Osteoblast (primary cell): ENCODE results near the gene IGSF9B. TPM values are rescaled to one million over a fixed set of nuclear protein-coding genes. Genes with fewer than 3 reads are reported as not detected.

Experiments
- DNase-seq: peaks from one replicate; pipeline ENCODE4 v3.0.0; 2011; ENCODE audit warnings: low spot score, mixed read lengths; ENCODE audit not compliant: insufficient read length; ENCODE audit errors: missing footprints
- H2AFZ ChIP-seq: 2 replicates; pipeline ENCODE4 v1.6.0; 2011; ENCODE audit warnings: mild to moderate bottlenecking, low read length
- H3K27ac ChIP-seq: 2 replicates; pipeline ENCODE4 v1.5.1; 2011; ENCODE audit warnings: mild to moderate bottlenecking, low read depth, low read length, moderate library complexity
- H3K27me3 ChIP-seq: 2 replicates; pipeline ENCODE4 v1.6.0; 2012; ENCODE audit warnings: mild to moderate bottlenecking, control low read depth, inconsistent platforms, low read length, moderate library complexity; ENCODE audit not compliant: insufficient read depth
- H3K36me3 ChIP-seq: 2 replicates; pipeline ENCODE4 v1.5.1; 2011; ENCODE audit warnings: mild to moderate bottlenecking, low read length, control low read depth, moderate library complexity; ENCODE audit not compliant: insufficient read depth
- H3K4me1 ChIP-seq: 2 replicates; pipeline ENCODE4 v1.5.1; 2011; ENCODE audit warnings: mild to moderate bottlenecking, low read length, control low read depth, moderate library complexity; ENCODE audit not compliant: insufficient read depth
- H3K4me2 ChIP-seq: 2 replicates; pipeline ENCODE4 v1.6.0; 2011; ENCODE audit warnings: mild to moderate bottlenecking, low read length; ENCODE audit not compliant: insufficient read depth
- H3K4me3 ChIP-seq: fragments of 200-600 bp; sonication (generic); 3 replicates; pipeline ENCODE4 v1.5.1; 2012; ENCODE audit warnings: mild to moderate bottlenecking, low read length, inconsistent platforms; ENCODE audit not compliant: insufficient read depth
- H3K79me2 ChIP-seq: 2 replicates; pipeline ENCODE4 v1.6.0; 2012; ENCODE audit warnings: mild to moderate bottlenecking, low read length, control low read depth, inconsistent platforms; ENCODE audit not compliant: insufficient read depth
- H3K9me3 ChIP-seq: 2 replicates; pipeline ENCODE4 v1.5.1; 2011; ENCODE audit warnings: low read depth, low read length, control low read depth
- H4K20me1 ChIP-seq: 2 replicates; pipeline ENCODE4 v1.6.0; 2012; ENCODE audit warnings: mild to moderate bottlenecking, low read length, control low read depth; ENCODE audit not compliant: insufficient read depth
- total RNA-seq: library from RNA; depleted of rRNA; stranded (reverse); fragments of >200 nt; gene quantifications from 2 replicates; pipeline ENCODE4 v1.2.3, GENCODE V29; 2012
- TF ChIP-seq, protein P1 (sequence below): IDR thresholded peaks from 2 replicates; pipeline ENCODE4 v1.5.1; 2011; ENCODE audit warnings: mild to moderate bottlenecking, low read depth, low read length, moderate library complexity; ENCODE audit errors: extremely low read depth

IGSF9B gene
- total RNA-seq, 1 donor: 0.36 TPM

DNA sequence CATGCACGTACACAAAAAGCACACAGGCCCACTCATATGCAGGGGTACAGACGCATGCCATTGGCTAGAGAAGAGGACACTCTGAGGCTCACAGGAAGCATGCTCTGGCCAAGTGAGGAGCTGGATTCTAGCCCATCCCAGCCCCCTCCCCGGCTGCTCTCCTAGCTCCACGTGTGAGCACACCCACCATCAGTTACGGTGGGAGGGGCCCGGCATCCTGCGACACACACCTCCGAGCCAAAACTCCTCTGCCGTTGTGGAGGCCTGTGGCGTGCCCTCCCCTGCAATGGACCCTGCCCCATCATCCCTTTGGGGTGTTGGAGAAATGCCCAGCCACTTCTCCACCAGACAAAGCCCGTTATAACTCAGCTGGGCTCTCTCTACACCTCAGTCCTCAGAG lies 15.1 kb upstream of the IGSF9B start:
- Histone ChIP-seq H3K27me3 (no peaks in the 10 kb centered on the region), H3K4me2 (no peak overlapping the region)

DNA sequence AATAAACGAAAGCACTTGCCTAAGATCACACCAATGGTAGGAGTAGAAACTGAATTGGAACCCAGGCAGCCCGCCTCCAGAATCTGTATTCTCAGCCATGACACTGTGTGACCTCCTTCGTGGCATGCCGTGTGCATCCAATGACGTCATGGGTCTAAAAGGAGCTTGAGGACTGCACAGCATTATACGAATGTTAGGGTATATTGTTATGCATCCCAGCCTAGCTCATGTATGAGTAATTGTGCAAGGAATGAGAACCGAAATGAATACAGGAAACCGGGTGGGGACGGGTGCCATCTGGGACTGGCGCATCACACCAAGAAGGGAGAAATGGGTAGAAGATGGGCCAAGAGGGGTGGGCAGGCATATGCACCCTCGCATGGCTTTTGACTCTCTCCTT lies 12.3 kb upstream of the IGSF9B start:
- no peak for DNase-seq
- TF ChIP-seq, protein P1, sequence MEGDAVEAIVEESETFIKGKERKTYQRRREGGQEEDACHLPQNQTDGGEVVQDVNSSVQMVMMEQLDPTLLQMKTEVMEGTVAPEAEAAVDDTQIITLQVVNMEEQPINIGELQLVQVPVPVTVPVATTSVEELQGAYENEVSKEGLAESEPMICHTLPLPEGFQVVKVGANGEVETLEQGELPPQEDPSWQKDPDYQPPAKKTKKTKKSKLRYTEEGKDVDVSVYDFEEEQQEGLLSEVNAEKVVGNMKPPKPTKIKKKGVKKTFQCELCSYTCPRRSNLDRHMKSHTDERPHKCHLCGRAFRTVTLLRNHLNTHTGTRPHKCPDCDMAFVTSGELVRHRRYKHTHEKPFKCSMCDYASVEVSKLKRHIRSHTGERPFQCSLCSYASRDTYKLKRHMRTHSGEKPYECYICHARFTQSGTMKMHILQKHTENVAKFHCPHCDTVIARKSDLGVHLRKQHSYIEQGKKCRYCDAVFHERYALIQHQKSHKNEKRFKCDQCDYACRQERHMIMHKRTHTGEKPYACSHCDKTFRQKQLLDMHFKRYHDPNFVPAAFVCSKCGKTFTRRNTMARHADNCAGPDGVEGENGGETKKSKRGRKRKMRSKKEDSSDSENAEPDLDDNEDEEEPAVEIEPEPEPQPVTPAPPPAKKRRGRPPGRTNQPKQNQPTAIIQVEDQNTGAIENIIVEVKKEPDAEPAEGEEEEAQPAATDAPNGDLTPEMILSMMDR: no peak

More for the DNA sequence above, 15.1 kb upstream of the IGSF9B start:
- Histone ChIP-seq H2AFZ (no peak overlapping the region), H3K36me3 (no peaks in the 10 kb centered on the region), H3K79me2 (no peaks in the 10 kb centered on the region), H3K9me3 (no peaks in the 10 kb centered on the region), H3K27ac (no peak overlapping the region), H3K4me1 (no peaks in the 10 kb centered on the region), H3K4me3 (no peak overlapping the region), H4K20me1 (no peaks in the 10 kb centered on the region)
- TF ChIP-seq, protein P1: no peak
- DNase-seq: no peak

DNA sequence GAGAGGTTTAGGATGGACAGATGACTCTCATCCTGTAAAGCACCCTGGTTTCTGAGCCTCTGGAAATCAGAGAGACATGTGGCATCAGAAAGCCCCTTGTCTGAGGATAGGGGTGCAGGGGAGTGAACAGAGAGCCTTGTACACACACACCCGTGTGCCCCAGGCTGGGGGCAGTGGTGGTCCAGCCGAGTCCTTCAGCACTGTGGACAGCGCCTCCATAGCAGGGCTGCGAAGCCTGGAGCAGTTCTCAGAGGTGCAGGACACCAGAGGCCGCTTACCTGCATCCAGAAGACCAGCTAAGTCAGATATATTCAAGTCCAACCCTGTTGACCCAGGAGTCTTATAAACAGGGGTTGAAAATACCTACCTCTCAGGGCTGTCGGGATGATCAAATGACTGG lies 11.5 kb upstream of the IGSF9B start:
- H3K27me3 ChIP-seq: no peaks in the 10 kb centered on the region
- H3K36me3 ChIP-seq: no peaks in the 10 kb centered on the region
- no peaks in the 10 kb centered on the region for H3K4me1 ChIP-seq

More for the DNA sequence above, 12.3 kb upstream of the IGSF9B start:
- Histone ChIP-seq H3K4me2 (no peak overlapping the region), H3K9me3 (no peaks in the 10 kb centered on the region), H3K27ac (no peak overlapping the region), H2AFZ (no peak overlapping the region), H3K27me3 (no peaks in the 10 kb centered on the region), H3K36me3 (no peaks in the 10 kb centered on the region), H3K4me3 (no peak overlapping the region), H3K4me1 (no peaks in the 10 kb centered on the region), H4K20me1 (no peaks in the 10 kb centered on the region), H3K79me2 (no peaks in the 10 kb centered on the region)

DNA sequence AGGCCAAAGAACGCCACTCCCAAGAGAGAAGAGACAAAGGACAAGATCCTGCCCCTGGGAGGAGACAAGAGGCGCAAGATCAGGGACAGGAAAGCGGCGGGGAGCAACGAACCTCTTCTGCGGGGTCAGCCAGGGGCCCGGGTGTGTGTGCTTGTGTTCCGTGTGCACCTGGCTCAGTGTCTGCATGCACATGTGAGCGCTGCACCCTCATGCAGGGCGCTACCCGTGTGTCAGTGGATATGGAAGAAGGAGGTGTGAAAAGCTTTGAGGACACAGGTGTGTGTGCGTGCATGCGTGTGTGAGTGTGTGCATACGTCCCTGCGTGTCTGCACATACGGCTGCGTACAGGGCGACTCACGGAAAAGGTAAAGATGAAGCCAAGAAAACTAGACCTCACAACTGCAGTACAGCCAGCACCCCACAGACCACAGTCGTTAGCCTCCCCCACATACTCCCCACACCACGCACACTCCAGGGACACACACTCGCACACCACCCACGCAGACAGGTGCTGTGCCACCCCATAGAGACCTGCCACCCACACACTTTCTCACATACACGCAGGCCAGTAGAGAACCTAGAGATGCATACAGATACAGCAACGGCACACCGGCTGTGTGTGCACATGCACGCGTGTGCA lies 11.0 kb upstream of the IGSF9B start:
- TF ChIP-seq, protein P1: no peak
- no peaks in the 10 kb centered on the region for H3K9me3 ChIP-seq
- H2AFZ ChIP-seq: no peak overlapping the region
- H3K4me3 ChIP-seq: no peak overlapping the region
- no peak overlapping the region for H3K27ac ChIP-seq
- no peaks in the 10 kb centered on the region for H3K27me3 ChIP-seq
- no peaks in the 10 kb centered on the region for H3K79me2 ChIP-seq
- no peak overlapping the region for H3K4me2 ChIP-seq
- no peaks in the 10 kb centered on the region for H3K36me3 ChIP-seq
- DNase-seq: no peak
- H3K4me1 ChIP-seq: no peaks in the 10 kb centered on the region
- H4K20me1 ChIP-seq: no peaks in the 10 kb centered on the region

More for the DNA sequence above, 11.5 kb upstream of the IGSF9B start:
- no peak overlapping the region for H3K4me2 ChIP-seq
- no peak for DNase-seq
- TF ChIP-seq, protein P1: no peak
- no peaks in the 10 kb centered on the region for H3K79me2 ChIP-seq
- no peaks in the 10 kb centered on the region for H3K9me3 ChIP-seq
- H3K27ac ChIP-seq: no peak overlapping the region
- H3K4me3 ChIP-seq: no peak overlapping the region
- no peak overlapping the region for H2AFZ ChIP-seq
- no peaks in the 10 kb centered on the region for H4K20me1 ChIP-seq
